Thyroid gland (tissue), 4 donors: ENCODE results near the gene UTS2R. TPM values are rescaled to one million over a fixed set of nuclear protein-coding genes. Genes with fewer than 3 reads are reported as not detected.

Source experiments
- DNase-seq, 2 donors: peaks; one replicate each; pipeline ENCODE4 v3.0.0-alpha.2; 2019
- H3K27ac ChIP-seq, 3 donors: fragments of 200-600 bp; sonication (generic); 1 replicate in 2 of 3; 2 replicates in 1 of 3; pipeline ENCODE4 v1.5.1; 2016 to 2019; ENCODE audit warnings: mild to moderate bottlenecking in 1 of 3, moderate library complexity in 1 of 3
- H3K27me3 ChIP-seq: fragments of 200-600 bp; sonication (generic); one replicate; pipeline ENCODE4 v1.5.1; 2019
- H3K36me3 ChIP-seq, 2 donors: fragments of 200-600 bp; sonication (generic); one replicate each; pipeline ENCODE4 v1.5.1; 2016 to 2019
- H3K4me1 ChIP-seq, 2 donors: fragments of 200-600 bp; sonication (generic); one replicate each; pipeline ENCODE4 v1.5.1; 2017 to 2019
- H3K4me3 ChIP-seq, 3 donors: fragments of 200-600 bp; sonication (generic); replicated peaks in 1 of 3; 1 replicate in 2 of 3; 2 replicates in 1 of 3; pipeline ENCODE4 v1.5.1; 2016; ENCODE audit warnings: mild to moderate bottlenecking in 1 of 3
- H3K9me3 ChIP-seq: fragments of 200-600 bp; sonication (generic); one replicate; pipeline ENCODE4 v1.5.1; 2017
- CTCF ChIP-seq, 6 experiments: fragments of 200-600 bp in 3 of 6; fragments of 450-650 bp in 3 of 6; sonication (generic) in 3 of 6; IDR thresholded peaks; one replicate each; pipeline ENCODE4 v1.5.1; 2016 to 2019; ENCODE audit warnings: antibody characterized with exemption in 6 of 6, mild to moderate bottlenecking in 2 of 6, inconsistent platforms in 1 of 6, moderate library complexity in 1 of 6
- POLR2A ChIP-seq, 2 donors: fragments of 450-650 bp; IDR thresholded peaks; one replicate each; pipeline ENCODE4 v1.6.1; 2017; ENCODE audit warnings: antibody characterized with exemption in 2 of 2, mild to moderate bottlenecking in 2 of 2, moderate library complexity in 1 of 2
- WGBS, 2 donors: methylation state at CpG; one replicate each; pipeline ENCODE4 v1.1.5; 2017; 5-methylcytosine and 5-hydroxymethylcytosine counted together
- intact Hi-C: fragments of 100-400 bp; cut with DNase I; formaldehyde crosslinking; loops from one replicate; pipeline ENCODE4 v1.15.1; 2023
- total RNA-seq, 4 donors: library from RNA; depleted of rRNA; stranded (reverse); fragments of >200 nt; gene quantifications; one replicate each; pipeline ENCODE4 v1.2.3, GENCODE V29; 2016

The UTS2R gene
- total RNA-seq, 4 donors from 2014 or later, result 0.22 to 6.6 (median 3.9) TPM

- no peak overlapping the region for H3K4me3 ChIP-seq
- H3K4me1 ChIP-seq, result peaks cover 0 to 10% of the 10 kb centered on the region in 2 donors
- H3K36me3 ChIP-seq, result no peaks in the 10 kb centered on the region
- intact Hi-C loops, result no loop called here
- TF ChIP-seq CTCF (IDR thresholded peaks at IDR 0.05) (no peak), POLR2A (IDR thresholded peaks at IDR 0.05) (no peak)
- H3K27ac ChIP-seq, result no peak overlapping the region
- 40 to 57% methylated on average over 9 of the region's 9 CpGs for WGBS, 2 donors
- no peaks in the 10 kb centered on the region for H3K9me3 ChIP-seq
- DNase-seq, result no peak
- no peaks in the 10 kb centered on the region for H3K27me3 ChIP-seq
Observed at GRCh38 chr17:82348434-82348833, 23.1 kb upstream of the UTS2R start.

GRCh38 chr17:82348866-82349265, 22.7 kb upstream of the UTS2R start:
- Histone ChIP-seq H3K9me3 (no peaks in the 10 kb centered on the region), H3K27ac (no peak overlapping the region), H3K27me3 (no peaks in the 10 kb centered on the region), H3K4me3 (no peak overlapping the region), H3K36me3 (no peaks in the 10 kb centered on the region), H3K4me1 (peaks cover 0 to 10% of the 10 kb centered on the region in 2 donors)
- intact Hi-C loops, result no loop called here
- TF ChIP-seq CTCF (IDR thresholded peaks at IDR 0.05) (no peak), POLR2A (IDR thresholded peaks at IDR 0.05) (no peak)
- 65 to 70% methylated on average over 11 of the region's 11 CpGs for WGBS, 2 donors
- DNase-seq, result no peak

- TF ChIP-seq CTCF (IDR thresholded peaks at IDR 0.05) (no peak), POLR2A (IDR thresholded peaks at IDR 0.05) (no peak)
- H3K4me1 ChIP-seq, result peaks cover 0 to 10% of the 10 kb centered on the region in 2 donors
- H3K4me3 ChIP-seq, result no peak overlapping the region
- H3K36me3 ChIP-seq, result no peaks in the 10 kb centered on the region
- intact Hi-C loops, result no loop called here
- 49 to 50% methylated on average over 9 to 11 of the region's 11 CpGs for WGBS, 2 donors
- DNase-seq, result no peak
- no peak overlapping the region for H3K27ac ChIP-seq
- no peaks in the 10 kb centered on the region for H3K9me3 ChIP-seq
- no peaks in the 10 kb centered on the region for H3K27me3 ChIP-seq
Observed at GRCh38 chr17:82349287-82349701, 22.3 kb upstream of the UTS2R start.

- intact Hi-C loops, result loop anchor here (5.0 to 10.0 kb wide), 2 partner anchors 202 to 424 kb away; no protein-coding TSS in a partner anchor
- peaks cover 3 to 18% of the 10 kb centered on the region in 2 donors for H3K4me1 ChIP-seq
- no peak overlapping the region for H3K27ac ChIP-seq
- no peaks in the 10 kb centered on the region for H3K27me3 ChIP-seq
- no peak for TF ChIP-seq CTCF (IDR thresholded peaks at IDR 0.05)
- no peak for TF ChIP-seq POLR2A (IDR thresholded peaks at IDR 0.05)
- 91 to 92% methylated on average over 16 to 21 of the region's 28 CpGs for WGBS, 2 donors
- DNase-seq, result no peak
- H3K9me3 ChIP-seq, result no peaks in the 10 kb centered on the region
- no peak overlapping the region for H3K4me3 ChIP-seq
- H3K36me3 ChIP-seq, result no peaks in the 10 kb centered on the region
Observed at GRCh38 chr17:82350182-82351030, 21.2 kb upstream of the UTS2R start.

GRCh38 chr17:82351254-82351712, 20.3 kb upstream of the UTS2R start:
- no peak overlapping the region for H3K27ac ChIP-seq
- no peaks in the 10 kb centered on the region for H3K9me3 ChIP-seq
- no peaks in the 10 kb centered on the region for H3K36me3 ChIP-seq
- 66 to 70% methylated on average over 20 to 21 of the region's 21 CpGs for WGBS, 2 donors
- no peak for DNase-seq
- H3K27me3 ChIP-seq, result no peaks in the 10 kb centered on the region
- no peak for TF ChIP-seq POLR2A (IDR thresholded peaks at IDR 0.05)
- peaks cover 6 to 25% of the 10 kb centered on the region in 2 donors for H3K4me1 ChIP-seq
- intact Hi-C loops, result loop anchor here (5.0 to 10.0 kb wide), 2 partner anchors 201 to 424 kb away; no protein-coding TSS in a partner anchor
- no peak overlapping the region for H3K4me3 ChIP-seq
